Endothelial cell of umbilical vein (primary cell): ENCODE results near the gene DAPK3.

ENCODE experiments used
- CTCF ChIP-seq, 2 donors: IDR thresholded peaks; 1 replicate in 1 of 2; 2 replicates in 1 of 2; pipeline ENCODE4 v1.5.1; 2011; ENCODE audit warnings: low read length in 2 of 2, mild to moderate bottlenecking in 2 of 2, moderate library complexity in 2 of 2, control low read depth in 1 of 2, inconsistent platforms in 1 of 2, low read depth in 1 of 2; ENCODE audit not compliant: insufficient read depth in 1 of 2; ENCODE audit errors: extremely low read depth in 1 of 2
- JUN ChIP-seq: IDR thresholded peaks from 2 replicates; pipeline ENCODE4 v1.6.1; 2011; ENCODE audit warnings: borderline replicate concordance, low read depth; ENCODE audit not compliant: insufficient read length, insufficient read depth
- MAX ChIP-seq: IDR thresholded peaks from 2 replicates; pipeline ENCODE4 v1.6.1; 2011; ENCODE audit not compliant: insufficient read depth, insufficient read length
- POLR2A ChIP-seq: IDR thresholded peaks from 2 replicates; pipeline ENCODE4 v1.6.1; 2012; ENCODE audit warnings: low read depth, mild to moderate bottlenecking, control low read depth, low read length
- POLR2AphosphoS5 ChIP-seq: IDR thresholded peaks from 2 replicates; pipeline ENCODE4 v1.6.1; 2012; ENCODE audit warnings: low read depth, mild to moderate bottlenecking, control low read depth, low read length, moderate library complexity; ENCODE audit not compliant: insufficient read depth

GRCh38 chr19:3969435-3970312 is 1.2 kb downstream of the DAPK3 start:
- TF ChIP-seq CTCF (IDR thresholded peaks at IDR 0.05; ENCODE audit: extremely low read depth in 1 of 2, insufficient read depth in 1 of 2, low read depth in 1 of 2, low read length in 2 of 2) (peak in 1 of 2 donors; percentile 18), POLR2AphosphoS5 (peak; percentile 41), POLR2A (peak; percentile 52), MAX (no peak), JUN (peak; percentile 40)
